ENCODE measurements around the gene OR4N2. TPM values are rescaled to one million over a fixed set of nuclear protein-coding genes. Genes with fewer than 3 reads are reported as not detected.
"Not testable (repeated sequence)": the region's sequence is repeated elsewhere in the genome, so short reads cannot be mapped to it uniquely, and the experiment has no call there.

Gene OR4N2
- total and polyA plus RNA-seq, 9 of the 15 experiments (the other 6 are each of a cell fraction or from before 2014, with no cell fraction given), result not detected

GRCh38 chr14:19788150-19788549 is 15.4 kb upstream of the OR4N2 start:
- CTCF ChIA-PET (ENCODE audit: low intra/inter-chr PET ratio); H3K36me3 ChIP-seq (ENCODE audit: control insufficient read depth, insufficient read depth, low read length); in situ Hi-C loops (cut with MboI); DNase-seq (ENCODE audit: extremely low read depth in 1 of 4, low spot score in 3 of 4); H4K20me1 ChIP-seq (replicated peaks; ENCODE audit: control insufficient read depth, insufficient read depth, low read length); H3K9me3 ChIP-seq (replicated peaks; ENCODE audit: control insufficient read depth, insufficient read depth, low read depth, low read length); H3K9ac ChIP-seq (ENCODE audit: insufficient read depth in 1 of 2, low read depth in 2 of 2, low read length in 2 of 2); H3K4me2 ChIP-seq (ENCODE audit: insufficient read depth, low read length); H3K4me3 ChIP-seq; BruUV-seq (replicated peaks); ATAC-seq; H3K27ac ChIP-seq (ENCODE audit: extremely low read depth, low read depth, low read length); H3K9me1 ChIP-seq (ENCODE audit: control insufficient read depth, insufficient read depth, low read length); FAIRE-seq; POLR2A ChIA-PET; H2AFZ ChIP-seq (ENCODE audit: low read depth, low read length); H3K4me1 ChIP-seq (replicated peaks in 1 of 2; ENCODE audit: control insufficient read depth in 2 of 2, insufficient read depth in 2 of 2, low read length in 2 of 2); H3K27me3 ChIP-seq (ENCODE audit: control insufficient read depth in 2 of 2, insufficient read depth in 2 of 2, low read length in 2 of 2); intact Hi-C loops (cut with micrococcal nuclease); H3K79me2 ChIP-seq (ENCODE audit: control insufficient read depth, insufficient read depth, low read length): not testable (repeated sequence)
- 4% methylated on average over 7 of the region's 7 CpGs for WGBS (ENCODE audit: insufficient coverage, low coverage, missing lambda C conversion rate)

- H3K27ac ChIP-seq (ENCODE audit: extremely low read depth, low read depth, low read length); H3K79me2 ChIP-seq (ENCODE audit: control insufficient read depth, insufficient read depth, low read length); H4K20me1 ChIP-seq (replicated peaks; ENCODE audit: control insufficient read depth, insufficient read depth, low read length); ATAC-seq; H2AFZ ChIP-seq (ENCODE audit: low read depth, low read length); POLR2A ChIA-PET; H3K9me3 ChIP-seq (replicated peaks; ENCODE audit: control insufficient read depth, insufficient read depth, low read depth, low read length); CTCF ChIA-PET (ENCODE audit: low intra/inter-chr PET ratio); H3K27me3 ChIP-seq (ENCODE audit: control insufficient read depth in 2 of 2, insufficient read depth in 2 of 2, low read length in 2 of 2); intact Hi-C loops (cut with micrococcal nuclease); in situ Hi-C loops (cut with MboI); BruUV-seq (replicated peaks); FAIRE-seq; H3K36me3 ChIP-seq (ENCODE audit: control insufficient read depth, insufficient read depth, low read length); H3K4me1 ChIP-seq (replicated peaks in 1 of 2; ENCODE audit: control insufficient read depth in 2 of 2, insufficient read depth in 2 of 2, low read length in 2 of 2); H3K9ac ChIP-seq (ENCODE audit: insufficient read depth in 1 of 2, low read depth in 2 of 2, low read length in 2 of 2); H3K4me3 ChIP-seq; H3K9me1 ChIP-seq (ENCODE audit: control insufficient read depth, insufficient read depth, low read length); H3K4me2 ChIP-seq (ENCODE audit: insufficient read depth, low read length): not testable (repeated sequence)
- peak in 1 of 4 experiments; percentile 33 for DNase-seq (ENCODE audit: extremely low read depth in 1 of 4, low spot score in 3 of 4)
- TF ChIP-seq CTCF (IDR thresholded peaks at IDR 0.05 in 2 of 3, conservative IDR thresholded peaks at IDR 0.05 in 1 of 3; ENCODE audit: insufficient read depth in 2 of 3, low read depth in 1 of 3, low read length in 3 of 3), result peak in 2 of 3 experiments; percentile 25 to 34; a peak in 1 of 6 replicates
- WGBS (ENCODE audit: insufficient coverage, low coverage, missing lambda C conversion rate), result 2% methylated on average over 9 of the region's 10 CpGs
Measured at GRCh38 chr14:19796520-19797108, 7.0 kb upstream of the OR4N2 start.

All from K562 (cell line).